GM12874 (cell line): ENCODE data around the gene PRSS2.

Experiments used
- CTCF ChIP-seq: IDR thresholded peaks from 2 replicates; pipeline ENCODE4 v1.5.1; 2011; ENCODE audit warnings: low read depth, mild to moderate bottlenecking, control low read depth, low read length, moderate library complexity; ENCODE audit not compliant: insufficient read depth

The PRSS2 gene

GRCh38 chr7:142800088-142800487 lies 29.3 kb downstream of the PRSS2 start:
- TF ChIP-seq CTCF = no peak

- TF ChIP-seq CTCF = no peak
Measured at GRCh38 chr7:142800699-142801260, 30.0 kb downstream of the PRSS2 start.

GRCh38 chr7:142801601-142802295 lies 31.0 kb downstream of the PRSS2 start:
- TF ChIP-seq CTCF = no peak

GRCh38 chr7:142802301-142802700 lies 31.5 kb downstream of the PRSS2 start:
- TF ChIP-seq CTCF = no peak

GRCh38 chr7:142803901-142804300 lies 33.1 kb downstream of the PRSS2 start:
- TF ChIP-seq CTCF = no peak

- no peak for TF ChIP-seq CTCF
Measured at GRCh38 chr7:142804728-142805207, 34.0 kb downstream of the PRSS2 start.

- TF ChIP-seq CTCF = no peak
Measured at GRCh38 chr7:142805350-142806021, 34.7 kb downstream of the PRSS2 start.
